H1 (cell line): ENCODE data around the gene RFPL1. TPM values are rescaled to one million over a fixed set of nuclear protein-coding genes. Genes with fewer than 3 reads are reported as not detected.

Source experiments
- polyA plus RNA-seq, 7 experiments: library from polyadenylated mRNA; depleted of rRNA in 3 of 7; stranded (reverse) in 5 of 7; unstranded in 2 of 7; fragments of >200 nt in 5 of 7; fragments of 200-250 nt in 2 of 7; gene quantifications; 1 replicate in 5 of 7; 2 replicates in 1 of 7; 4 replicates in 1 of 7; pipeline versions ENCODE4 v1.2.1 to v1.2.3, GENCODE V29; 2011 to 2013; ENCODE audit warnings: missing spikeins in 2 of 7, mixed read lengths in 2 of 7
- total RNA-seq: library from RNA; stranded (reverse); fragmentation: NEBNext Ultra II Directional; extraction: Animal tissue kit (Norgen Biotek cat#: 25700); gene quantifications from 2 replicates; pipeline ENCODE4 v1.2.1, GENCODE V29; 2021
- TF ChIP-seq, protein P1 (sequence below), 3 experiments: IDR thresholded peaks; 1 replicate in 2 of 3; 2 replicates in 1 of 3; pipeline versions ENCODE4 v1.5.1 to v1.6.1; 2011; ENCODE audit warnings: low read length in 3 of 3, mild to moderate bottlenecking in 3 of 3, inconsistent platforms in 2 of 3, low read depth in 1 of 3, moderate library complexity in 1 of 3; ENCODE audit not compliant: insufficient read depth in 1 of 3; ENCODE audit errors: control extremely low read depth in 1 of 3

RFPL1 gene
- total and polyA plus RNA-seq, 2 of the 8 experiments (the other 6 are each of a cell fraction or from before 2014, with no cell fraction given) = not detected

DNA sequence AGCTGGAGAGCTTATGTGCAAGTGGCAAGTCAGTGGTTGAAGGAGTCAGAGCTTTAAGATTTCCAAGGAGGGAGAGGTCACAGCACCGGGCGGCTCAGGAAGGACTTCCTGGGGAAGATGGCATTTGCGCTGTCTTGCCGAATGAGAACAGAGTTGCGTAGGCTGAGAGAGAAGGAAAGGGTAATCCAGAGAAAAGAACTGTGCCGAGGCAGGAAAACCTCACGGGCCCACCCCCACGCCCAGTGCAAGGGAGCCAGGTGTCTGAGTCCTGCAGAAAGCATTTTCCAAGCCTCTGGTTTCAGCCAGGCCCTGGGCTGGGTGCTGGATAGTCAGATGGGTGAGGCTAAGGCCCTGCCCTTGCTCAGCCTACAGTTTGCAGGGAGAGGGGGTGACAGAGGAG, 46.8 kb upstream of the RFPL1 start (continued):
- TF ChIP-seq, protein P1, sequence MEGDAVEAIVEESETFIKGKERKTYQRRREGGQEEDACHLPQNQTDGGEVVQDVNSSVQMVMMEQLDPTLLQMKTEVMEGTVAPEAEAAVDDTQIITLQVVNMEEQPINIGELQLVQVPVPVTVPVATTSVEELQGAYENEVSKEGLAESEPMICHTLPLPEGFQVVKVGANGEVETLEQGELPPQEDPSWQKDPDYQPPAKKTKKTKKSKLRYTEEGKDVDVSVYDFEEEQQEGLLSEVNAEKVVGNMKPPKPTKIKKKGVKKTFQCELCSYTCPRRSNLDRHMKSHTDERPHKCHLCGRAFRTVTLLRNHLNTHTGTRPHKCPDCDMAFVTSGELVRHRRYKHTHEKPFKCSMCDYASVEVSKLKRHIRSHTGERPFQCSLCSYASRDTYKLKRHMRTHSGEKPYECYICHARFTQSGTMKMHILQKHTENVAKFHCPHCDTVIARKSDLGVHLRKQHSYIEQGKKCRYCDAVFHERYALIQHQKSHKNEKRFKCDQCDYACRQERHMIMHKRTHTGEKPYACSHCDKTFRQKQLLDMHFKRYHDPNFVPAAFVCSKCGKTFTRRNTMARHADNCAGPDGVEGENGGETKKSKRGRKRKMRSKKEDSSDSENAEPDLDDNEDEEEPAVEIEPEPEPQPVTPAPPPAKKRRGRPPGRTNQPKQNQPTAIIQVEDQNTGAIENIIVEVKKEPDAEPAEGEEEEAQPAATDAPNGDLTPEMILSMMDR (IDR thresholded peaks at IDR 0.05; ENCODE audit: control extremely low read depth in 1 of 3, insufficient read depth in 1 of 3, low read depth in 1 of 3, low read length in 3 of 3) = no peak
- TF ChIP-seq, all 59 proteins: peak for 0
